ENCODE results near the gene KREMEN2. TPM values are rescaled to one million over a fixed set of nuclear protein-coding genes. Genes with fewer than 3 reads are reported as not detected.
A peak's percentile ranks its signal among the peaks of the same experiment; 100 is the strongest.

The KREMEN2 gene
- total and polyA plus RNA-seq, 9 of the 15 experiments (the other 6 are each of a cell fraction or from before 2014, with no cell fraction given) = 0.04 to 7.7 (median 1.5) TPM; not detected in 1

- TF ChIP-seq ZNF318 (IDR thresholded peaks at IDR 0.05; ENCODE audit: borderline replicate concordance in 1 of 2, low read depth in 1 of 2) = no peak
- TF ChIP-seq GTF2F1 (IDR thresholded peaks at IDR 0.05; ENCODE audit: low read depth, low read length) = no peak
- TF ChIP-seq ZNF79 (CRISPR knock-in tag; IDR thresholded peaks at IDR 0.05; ENCODE audit: low read depth) = no peak
- no peak for TF ChIP-seq KDM4B (IDR thresholded peaks at IDR 0.05; ENCODE audit: borderline replicate concordance in 2 of 2, low read depth in 1 of 2)
- peak; percentile 34; the same call in 1 of the 2 replicates for TF ChIP-seq ETS1 (conservative IDR thresholded peaks at IDR 0.05; ENCODE audit: control insufficient read depth, low read depth, low read length)
- TF ChIP-seq ZBTB49 (CRISPR knock-in tag; IDR thresholded peaks at IDR 0.05; ENCODE audit: borderline replicate concordance) = no peak
- no peak for TF ChIP-seq ZNF695 (CRISPR knock-in tag; IDR thresholded peaks at IDR 0.05)
- TF ChIP-seq RNF219 (CRISPR knock-in tag; IDR thresholded peaks at IDR 0.05) = no peak
- TF ChIP-seq ZNF395 (CRISPR knock-in tag; IDR thresholded peaks at IDR 0.05) = 0 out of 2 replicates have a peak, but pooled peaks have one; percentile 2
- peak; percentile 77; the same call in 1 of the 2 replicates for TF ChIP-seq ZBTB7A (IDR thresholded peaks at IDR 0.05; ENCODE audit: borderline replicate concordance, control insufficient read depth, low read depth, low read length)
Observed at GRCh38 chr16:2979669-2980226, 15.7 kb downstream of the KREMEN2 start (continued).

All from K562 (cell line).